NCI-H460 (cell line): Measurements from ENCODE around the gene OR4K17. TPM values are rescaled to one million over a fixed set of nuclear protein-coding genes. Genes with fewer than 3 reads are reported as not detected.
"Not testable (repeated sequence)": the region's sequence is repeated elsewhere in the genome, so short reads cannot be mapped to it uniquely, and the experiment has no call there.

ENCODE experiments used
- DNase-seq: peaks from one replicate; pipeline ENCODE4 v3.0.0-alpha.2; 2016; ENCODE audit warnings: low read depth; ENCODE audit errors: extremely low read depth
- polyA plus RNA-seq: library from polyadenylated mRNA; depleted of rRNA; stranded (reverse); fragments of >200 nt; gene quantifications from 2 replicates; pipeline ENCODE4 v1.2.3, GENCODE V29; 2014; cell fraction: nucleus; rRNA removed
- small RNA-seq, 2 experiments: library from RNA; depleted of rRNA; stranded (forward); fragments of <200 nt; gene quantifications; one replicate each; pipeline ENCODE3, GENCODE V24; 2014
- total RNA-seq: library from RNA; depleted of rRNA; stranded (reverse); fragments of >200 nt; shearing (Covaris generic); gene quantifications from 2 replicates; pipeline ENCODE4 v1.2.3, GENCODE V29; 2014; rRNA removed

The OR4K17 gene
- not detected in 2 replicates for total RNA-seq
- not detected in 2 replicates for polyA plus RNA-seq

GRCh38 chr14:20110438-20110837 is at the start of gene OR4K17:
OR4K17 (plus strand) TSS chr14:20110739; CDS start chr14:20117500, 6,761 bp downstream.
- no peak for DNase-seq

- no peak for DNase-seq
Measured at GRCh38 chr14:20092050-20092449, 18.5 kb upstream of the OR4K17 start.

GRCh38 chr14:20093442-20093841 is 17.1 kb upstream of the OR4K17 start:
- DNase-seq, result no peak

- not testable (repeated sequence) for DNase-seq
Measured at GRCh38 chr14:20098926-20099770, 11.4 kb upstream of the OR4K17 start.

- DNase-seq, result no peak
Measured at GRCh38 chr14:20112321-20112720, 1.8 kb downstream of the OR4K17 start.

- DNase-seq, result no peak
Measured at GRCh38 chr14:20116748-20117147, 6.2 kb downstream of the OR4K17 start.

- DNase-seq, result no peak
Measured at GRCh38 chr14:20118795-20119194, 8.3 kb downstream of the OR4K17 start.

- no peak for DNase-seq
Measured at GRCh38 chr14:20138520-20138919, 28.0 kb downstream of the OR4K17 start, which contains the start of gene OR4N5. OR4N5 (plus strand) TSS chr14:20138820; CDS start chr14:20143736, 4,916 bp downstream.

GRCh38 chr14:20143911-20144310 is 33.4 kb downstream of the OR4K17 start:
- DNase-seq, result peak; percentile 4

- DNase-seq, result no peak
Measured at GRCh38 chr14:20144820-20145219, 34.3 kb downstream of the OR4K17 start.

- DNase-seq, result no peak
Measured at GRCh38 chr14:20164462-20164861, 53.9 kb downstream of the OR4K17 start.

GRCh38 chr14:20167091-20167490 is 56.6 kb downstream of the OR4K17 start:
- no peak for DNase-seq

GRCh38 chr14:20169852-20170251 is 59.3 kb downstream of the OR4K17 start:
- peak; percentile 13 for DNase-seq

Small RNAs within 50 kb of the gene (small RNA-seq; reads per million reads assigned to genes)
- gene RNA5SP380, result 0 reads per million in 2 experiments

Other genes starting within 250 kb of the OR4K17 start
- not detected in 2 replicates for gene OR4K2, start 235.6 kb upstream of the OR4K17 start, total RNA-seq
- not detected in 2 replicates for gene OR4K5, start 190.1 kb upstream of the OR4K17 start, total RNA-seq
- not detected in 2 replicates for gene OR4K1, start 179.8 kb upstream of the OR4K17 start, total RNA-seq
- gene OR4K15, start 135.1 kb upstream of the OR4K17 start, total RNA-seq, result not detected in 2 replicates
- gene OR4Q2, start 108.6 kb upstream of the OR4K17 start, total RNA-seq, result not detected in 2 replicates
- gene OR4K14, start 91.4 kb upstream of the OR4K17 start, total RNA-seq, result not detected in 2 replicates
- gene OR4K13, start 74.7 kb upstream of the OR4K17 start, total RNA-seq, result 0.02 TPM in 1 of 2 replicates, not detected in the other
- not detected in 2 replicates for gene OR4L1, start 50.7 kb upstream of the OR4K17 start, total RNA-seq
- gene OR4N5, start 28.1 kb downstream of the OR4K17 start, total RNA-seq, result not detected in 2 replicates
- gene OR11G2, start 80.2 kb downstream of the OR4K17 start, total RNA-seq, result not detected in 2 replicates
- not detected in 2 replicates for gene OR11H6, start 113.0 kb downstream of the OR4K17 start, total RNA-seq
- not detected in 2 replicates for gene OR11H7, start 118.2 kb downstream of the OR4K17 start, total RNA-seq
- not detected in 2 replicates for gene OR11H4, start 128.5 kb downstream of the OR4K17 start, total RNA-seq
- 13.0 and 18.7 TPM in 2 replicates for gene TTC5, start 195.2 kb downstream of the OR4K17 start, total RNA-seq
- 258 and 275 TPM in 2 replicates for gene CCNB1IP1, start 222.5 kb downstream of the OR4K17 start, total RNA-seq
- 35.7 and 39.4 TPM in 2 replicates for gene PARP2, start 232.9 kb downstream of the OR4K17 start, total RNA-seq